EH (cell line): ENCODE results near the gene KYNU.

ENCODE experiments used
- DNase-seq: peaks from one replicate; pipeline ENCODE4 v3.0.0-alpha.2; 2015; ENCODE audit warnings: low read depth

Gene KYNU

DNA sequence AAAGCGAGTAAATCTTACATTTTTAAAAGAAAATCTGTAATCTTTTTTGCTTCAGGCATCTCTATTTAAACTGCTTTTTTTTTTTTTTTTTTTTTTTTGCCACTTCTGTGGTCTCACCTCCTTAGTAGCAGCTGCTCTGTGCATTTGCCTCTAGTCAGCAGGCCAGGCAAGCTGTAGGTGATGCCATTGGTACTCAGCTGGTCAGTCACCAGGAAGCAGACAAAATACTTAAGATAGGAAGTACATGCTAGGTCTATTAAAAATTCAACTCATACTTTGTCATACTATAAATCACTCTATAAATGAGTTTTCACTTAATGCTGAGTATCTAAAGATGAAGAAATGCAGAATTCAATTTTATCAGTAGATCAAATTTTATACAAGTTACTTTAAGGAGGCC lies 83.7 kb downstream of the KYNU start:
- DNase-seq: no peak

DNA sequence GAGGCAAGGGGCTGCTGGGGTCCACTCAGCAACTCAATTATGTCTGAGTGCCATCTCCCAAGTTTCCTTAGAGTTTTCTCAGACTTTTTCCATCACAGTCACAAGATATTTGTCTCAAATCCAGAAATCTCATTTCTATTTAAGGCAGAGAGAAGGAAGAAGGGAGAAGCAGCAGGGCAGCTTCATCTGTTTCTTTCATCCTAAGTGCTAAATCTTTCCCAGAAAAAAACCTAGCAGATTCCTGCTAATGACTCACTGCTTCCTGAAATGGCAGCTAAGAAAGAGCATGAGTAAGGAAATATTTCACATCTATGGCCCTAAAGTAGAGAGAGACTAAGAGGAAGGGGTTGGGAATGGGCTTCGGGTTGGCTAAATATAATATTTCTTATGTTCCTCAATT lies 88.0 kb downstream of the KYNU start:
- DNase-seq: peak; percentile 74

DNA sequence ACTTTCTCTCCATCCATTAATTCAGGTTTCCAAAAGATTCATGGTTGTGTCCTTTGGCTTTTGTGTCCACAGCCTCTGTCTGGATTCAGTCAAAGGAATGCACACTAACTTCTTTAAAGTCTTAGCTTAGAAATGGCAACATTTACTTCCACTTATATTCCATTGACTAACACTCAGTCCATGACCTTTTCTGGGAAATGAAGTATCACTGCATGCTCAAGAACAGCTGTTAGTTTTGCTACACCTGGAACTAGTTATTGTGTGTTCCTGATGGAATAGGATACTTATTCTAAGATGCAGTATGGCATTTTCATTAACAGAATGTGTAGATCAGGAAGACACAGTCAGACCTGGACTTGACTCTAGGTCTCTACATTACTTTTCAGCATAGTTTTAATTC lies 88.8 kb downstream of the KYNU start:
- DNase-seq: peak; percentile 31

DNA sequence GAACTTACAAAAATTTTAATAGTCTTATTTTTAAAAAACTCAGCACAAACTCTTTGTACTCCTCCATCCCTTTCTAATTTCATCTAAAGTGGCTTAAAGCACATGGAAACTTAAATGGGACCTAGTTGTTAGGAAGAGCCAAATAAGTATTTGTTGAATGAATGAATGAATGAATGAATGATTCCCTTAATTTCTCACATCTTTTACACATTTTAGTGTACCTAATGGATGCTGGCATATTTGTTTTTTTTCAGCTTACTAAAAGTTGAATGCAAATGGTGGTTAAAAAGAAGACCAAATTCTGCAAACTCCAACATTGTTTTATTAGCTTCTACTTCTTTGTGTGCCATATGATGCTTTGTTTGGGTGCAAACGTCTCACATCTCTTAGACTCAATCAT lies 89.6 kb downstream of the KYNU start:
- no peak for DNase-seq

DNA sequence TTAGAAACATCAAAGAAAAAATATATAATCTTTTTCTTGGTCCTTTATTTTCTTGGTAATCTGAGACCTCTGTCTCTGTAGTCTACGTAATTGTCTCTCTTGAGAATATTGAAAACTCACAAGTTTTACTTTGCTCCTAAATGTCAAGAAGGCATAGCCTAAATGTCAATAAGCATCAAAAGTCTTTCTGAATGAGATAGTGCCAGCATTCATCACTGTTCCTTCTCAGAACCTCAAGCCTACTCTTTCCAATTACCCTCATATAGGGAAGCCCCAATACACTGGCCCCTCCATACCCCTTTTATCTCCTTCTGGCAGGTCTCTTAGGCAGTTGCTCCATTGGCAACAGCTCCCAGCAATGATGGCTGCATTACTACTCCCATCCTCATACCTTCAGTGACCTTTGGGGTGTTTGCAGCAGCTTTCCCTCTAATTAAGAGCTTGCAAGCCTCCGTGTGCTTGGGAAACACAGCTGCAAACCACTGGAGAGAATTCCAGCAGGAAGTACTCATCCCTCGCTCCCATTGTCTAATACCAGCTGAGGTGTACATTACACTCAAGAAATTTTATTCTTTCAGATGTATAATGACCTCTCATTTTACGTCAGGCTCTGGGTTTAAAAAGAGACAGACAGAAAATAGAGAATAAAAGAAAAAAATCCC lies 95.8 kb downstream of the KYNU start:
- DNase-seq: peak; percentile 47

DNA sequence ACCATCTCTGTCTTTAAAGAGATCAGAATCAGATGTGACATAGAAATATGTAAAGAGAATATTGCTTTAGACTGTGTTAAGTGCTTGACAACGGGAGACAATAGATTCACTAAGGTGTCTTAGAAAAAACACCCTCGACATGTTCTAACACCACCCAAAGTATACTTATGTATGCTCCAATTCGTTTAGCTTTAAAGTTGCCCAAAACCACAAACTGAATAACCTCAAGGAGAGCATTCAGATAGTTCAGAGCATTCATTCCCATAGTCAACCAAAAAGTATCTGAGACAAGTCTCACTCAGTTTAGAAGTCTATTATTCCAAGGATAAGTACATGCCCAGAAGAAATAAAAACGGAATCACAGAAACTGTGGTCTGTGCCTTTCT lies 96.4 kb downstream of the KYNU start:
- no peak for DNase-seq

DNA sequence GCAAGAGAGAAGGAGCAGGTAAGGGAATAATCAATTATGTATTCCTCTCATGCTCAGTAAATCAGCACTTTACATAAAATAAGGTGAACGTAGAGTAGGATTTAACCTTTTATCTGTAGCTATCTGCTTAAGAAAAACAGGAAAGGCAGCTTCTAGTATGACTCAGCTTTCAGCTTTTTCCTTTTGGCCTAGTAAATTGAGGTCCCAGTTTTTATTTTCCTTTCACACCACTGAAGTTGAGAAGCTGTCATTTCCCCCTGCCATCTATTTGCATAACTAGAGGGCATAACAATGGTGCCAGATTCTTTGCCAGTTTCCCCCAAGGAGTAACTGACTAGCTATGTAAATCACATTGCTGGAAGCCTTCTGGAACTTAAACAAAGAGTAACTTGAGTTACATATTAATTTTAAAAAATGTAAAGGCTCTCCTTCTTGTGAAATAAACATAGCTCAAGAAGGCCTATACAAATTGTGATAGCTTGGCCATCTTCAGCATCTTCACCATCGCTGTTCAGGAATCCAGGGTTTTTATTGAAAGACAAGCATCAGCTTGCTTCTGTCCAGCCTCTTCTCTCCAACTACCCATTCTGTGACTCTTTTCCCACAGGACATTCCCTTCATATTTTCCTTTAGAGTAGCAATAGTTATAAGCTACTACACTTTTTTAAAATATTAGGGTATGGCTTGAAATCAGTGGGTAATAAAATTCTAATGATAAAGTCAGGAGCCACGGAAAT lies 97.0 kb downstream of the KYNU start:
- DNase-seq: peak; percentile 72

DNA sequence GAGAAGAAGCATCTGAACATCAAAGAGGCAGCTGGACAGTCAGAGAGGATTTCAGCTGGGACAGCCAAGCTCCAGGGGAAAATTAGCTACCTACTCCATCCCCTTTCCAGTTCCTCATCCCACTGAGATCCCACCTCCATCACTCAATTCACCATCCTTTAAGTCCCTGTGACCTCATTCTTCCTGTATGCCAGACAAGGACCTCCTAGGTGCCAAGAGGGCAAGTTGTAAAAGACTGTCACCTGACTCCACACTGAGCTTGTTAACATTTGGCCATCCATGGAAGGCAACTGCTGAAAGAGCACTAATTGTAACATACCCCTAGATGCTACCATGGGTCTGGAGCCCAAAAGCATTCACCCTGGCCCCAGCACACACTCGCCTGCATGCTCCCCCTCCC lies 97.8 kb downstream of the KYNU start:
- no peak for DNase-seq

DNA sequence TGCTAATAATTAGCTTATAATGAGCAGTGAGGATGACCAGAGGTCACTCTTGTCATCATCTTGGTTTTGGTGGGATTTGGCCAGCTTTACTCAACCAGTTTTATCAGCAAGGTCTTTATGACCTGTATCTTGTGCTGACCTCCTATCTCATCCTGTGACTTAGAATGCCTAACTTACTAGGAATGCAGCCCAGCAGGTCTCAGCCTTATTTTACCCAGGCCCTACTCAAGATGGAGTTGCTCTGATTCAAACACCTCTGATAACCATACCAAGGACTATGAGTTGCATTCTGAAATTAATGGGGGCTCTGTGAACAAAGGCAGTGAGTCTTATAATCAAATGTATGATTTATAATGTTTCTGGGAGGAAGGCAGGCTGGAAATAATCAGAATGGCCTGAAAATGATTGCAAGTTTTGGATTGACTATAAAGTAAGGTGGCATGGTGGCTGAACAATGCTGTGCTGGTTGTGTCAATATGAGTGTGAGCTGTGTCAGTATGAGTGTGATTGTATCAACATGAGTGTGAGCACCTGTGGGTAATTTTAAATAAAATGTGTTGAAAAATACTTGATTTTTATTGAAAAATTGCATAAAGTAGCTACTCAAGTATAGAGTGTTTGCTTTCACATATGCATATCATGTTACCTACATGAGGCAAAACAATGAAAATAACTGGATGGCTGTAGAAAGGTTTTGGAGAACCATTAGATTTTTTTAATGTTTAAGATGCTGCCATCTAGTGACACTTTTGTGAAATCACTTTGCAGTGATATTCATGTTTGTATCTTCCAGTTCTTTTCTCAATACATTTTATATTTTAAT lies 103.0 kb downstream of the KYNU start:
- peak; percentile 44 for DNase-seq

DNA sequence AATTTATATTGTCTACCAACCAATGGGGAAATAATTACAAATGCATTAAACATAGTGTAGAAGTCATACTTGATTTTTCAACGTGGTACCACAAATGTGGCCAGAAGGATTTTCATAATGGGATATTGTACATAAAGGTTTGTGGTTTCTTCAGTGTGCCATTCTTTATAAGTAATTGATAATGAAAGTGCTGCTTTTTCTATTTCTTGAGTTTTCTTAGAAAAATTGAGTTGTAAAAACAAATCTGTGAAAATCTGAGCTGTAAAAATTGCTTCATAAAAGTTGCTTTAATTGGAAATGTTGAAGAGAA lies 103.6 kb downstream of the KYNU start:
- no peak for DNase-seq

DNA sequence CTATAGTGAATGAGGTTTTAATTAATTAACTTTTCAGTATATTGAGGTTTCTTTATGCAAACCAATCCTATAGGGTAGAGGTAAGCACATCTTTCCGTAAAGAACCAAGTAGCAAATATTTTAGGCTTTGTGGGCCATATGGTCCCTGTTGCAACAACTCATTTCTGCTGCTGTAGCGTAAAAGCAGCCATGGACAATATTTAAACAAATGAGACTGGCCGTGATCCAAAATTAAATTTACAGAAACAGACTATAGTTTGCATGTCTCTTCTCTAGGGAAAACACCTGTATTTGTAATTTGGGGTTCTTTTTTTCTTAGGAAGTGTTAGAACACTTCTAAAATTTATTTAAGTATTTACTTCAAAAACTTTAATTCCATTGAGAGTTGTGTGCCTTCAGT lies 104.3 kb downstream of the KYNU start:
- no peak for DNase-seq

DNA sequence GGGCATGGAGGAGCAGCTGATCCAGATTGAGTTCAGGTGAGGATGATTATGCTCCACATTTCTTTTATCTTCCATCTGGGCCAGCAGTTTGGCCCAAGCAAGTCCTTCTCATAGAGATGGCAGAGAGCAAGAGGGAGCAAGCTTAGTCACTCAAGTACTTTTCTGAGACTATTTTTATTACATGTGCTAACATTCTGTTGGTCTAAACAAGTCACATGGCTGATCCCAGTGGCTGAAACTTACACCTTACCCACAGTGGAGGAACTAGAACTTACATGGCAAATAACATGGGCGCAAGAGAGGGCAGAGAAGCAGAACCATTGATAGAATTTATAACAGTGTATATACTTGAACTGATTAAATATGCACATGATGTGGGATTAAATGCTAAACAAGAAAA lies 105.7 kb downstream of the KYNU start:
- DNase-seq: no peak

DNA sequence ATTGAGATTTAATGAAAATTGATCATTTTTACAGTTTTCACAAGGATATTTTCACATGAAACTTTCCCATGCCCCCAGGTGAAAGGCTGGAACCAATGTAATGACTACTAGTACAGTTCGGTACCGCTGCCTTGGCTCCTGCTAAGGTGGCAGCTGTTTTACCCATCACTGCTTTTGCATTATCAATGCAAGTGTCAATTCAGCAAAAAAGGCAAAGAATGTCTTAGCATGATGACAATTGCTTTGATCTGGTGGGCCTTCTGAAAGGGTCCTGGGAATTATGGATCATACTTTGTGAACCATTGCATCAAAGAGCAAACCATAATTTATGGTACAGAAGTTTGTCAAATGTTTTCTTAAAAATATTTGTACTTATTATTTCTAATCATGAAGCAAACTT lies 107.2 kb downstream of the KYNU start:
- DNase-seq: no peak

DNA sequence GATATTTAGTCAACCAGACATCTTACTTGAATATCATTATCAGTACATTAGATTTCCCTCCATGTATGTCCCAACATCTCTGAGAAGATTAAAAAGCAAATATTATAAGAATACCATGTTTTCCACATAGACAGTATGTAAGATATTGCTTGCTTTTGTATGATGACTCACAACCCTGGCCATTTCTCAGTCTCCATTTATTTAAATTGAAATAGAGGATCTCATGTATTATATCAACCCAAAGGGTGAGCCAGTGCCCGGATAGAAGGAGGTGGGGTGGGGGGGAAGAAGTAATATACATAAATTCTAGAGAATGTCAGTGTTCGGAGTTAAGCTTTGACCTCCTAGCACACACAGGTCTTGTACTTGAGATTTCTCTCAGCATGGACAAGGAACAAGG lies 109.6 kb downstream of the KYNU start:
- no peak for DNase-seq

DNA sequence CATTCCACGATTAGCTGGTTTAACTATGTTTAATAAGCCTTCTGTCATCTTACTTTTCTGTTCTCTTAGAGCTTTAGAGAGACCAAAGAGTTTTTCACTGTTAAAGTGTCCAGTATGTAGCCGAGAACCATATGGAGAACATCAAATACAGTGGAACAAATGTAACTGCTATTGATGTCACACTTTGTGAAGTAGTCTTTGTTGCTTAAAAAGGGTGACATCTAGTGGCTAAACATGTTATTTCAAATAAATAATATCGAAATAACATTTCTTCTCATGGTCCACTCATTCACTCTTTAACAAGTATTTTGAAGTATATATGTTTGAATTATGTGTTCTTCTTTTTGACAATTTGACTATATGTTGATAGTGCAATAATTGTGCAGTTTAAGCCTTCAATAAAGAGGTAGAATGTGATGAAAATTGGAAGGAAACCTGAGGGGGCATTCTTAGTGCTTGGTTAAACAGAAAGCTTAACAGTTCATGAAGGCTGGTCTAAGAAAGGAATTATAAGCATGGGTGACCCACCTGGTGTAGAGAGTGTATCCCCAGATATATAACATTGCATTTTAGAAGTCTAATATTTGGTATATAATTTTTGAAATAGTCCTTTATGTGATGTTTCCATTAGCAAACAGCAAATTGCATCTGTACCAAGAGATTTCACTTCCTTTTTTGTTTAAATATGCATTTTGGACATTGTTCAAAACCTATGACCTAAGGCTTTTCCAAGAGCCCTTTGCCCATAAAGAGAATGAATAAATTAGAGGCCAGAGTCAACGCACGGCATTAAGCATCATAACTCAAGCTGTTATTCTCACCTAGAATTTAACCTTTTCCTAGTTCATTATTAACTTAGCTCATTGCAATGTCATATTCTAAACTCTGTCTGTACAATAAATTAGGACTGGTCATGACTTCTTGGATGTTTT lies 112.1 kb downstream of the KYNU start:
- peak; percentile 40 for DNase-seq

DNA sequence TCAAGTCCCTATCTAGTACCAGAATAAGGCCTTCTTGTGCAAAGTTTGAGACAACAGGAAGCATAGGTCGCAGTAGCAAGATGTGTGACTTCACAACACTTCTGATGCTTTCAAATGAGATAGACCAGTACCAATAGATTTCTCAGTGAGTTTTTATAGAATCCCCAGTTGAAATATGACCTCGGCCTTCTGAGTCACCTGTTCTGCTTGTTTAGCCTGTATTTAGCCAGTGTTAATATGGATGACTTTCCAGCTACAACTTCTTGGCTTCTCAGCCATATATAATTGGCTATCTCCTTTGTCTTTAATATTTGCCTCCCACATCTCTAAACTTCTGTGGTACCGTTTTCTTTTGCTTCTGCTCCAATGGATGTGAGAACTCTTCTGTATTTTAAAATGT lies 113.8 kb downstream of the KYNU start:
- no peak for DNase-seq

DNA sequence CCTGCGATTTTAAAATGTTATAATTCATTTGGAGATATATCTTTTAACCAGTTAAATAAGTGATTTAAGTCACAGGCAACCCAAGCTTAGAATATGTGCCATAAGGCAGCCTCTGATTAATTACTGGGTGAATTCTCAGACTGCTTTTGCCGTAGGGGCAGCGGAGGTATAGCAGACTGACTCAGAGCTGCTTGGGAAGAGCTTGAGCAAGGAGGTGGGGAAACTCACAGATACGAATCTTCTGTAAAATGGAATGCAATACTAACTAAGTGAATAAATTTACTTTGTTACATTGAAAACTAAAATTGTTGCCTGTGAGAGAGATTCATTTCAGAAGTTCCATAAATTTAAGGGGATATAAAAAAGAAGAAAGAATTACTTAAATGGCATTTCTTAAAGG lies 115.4 kb downstream of the KYNU start:
- no peak for DNase-seq

DNA sequence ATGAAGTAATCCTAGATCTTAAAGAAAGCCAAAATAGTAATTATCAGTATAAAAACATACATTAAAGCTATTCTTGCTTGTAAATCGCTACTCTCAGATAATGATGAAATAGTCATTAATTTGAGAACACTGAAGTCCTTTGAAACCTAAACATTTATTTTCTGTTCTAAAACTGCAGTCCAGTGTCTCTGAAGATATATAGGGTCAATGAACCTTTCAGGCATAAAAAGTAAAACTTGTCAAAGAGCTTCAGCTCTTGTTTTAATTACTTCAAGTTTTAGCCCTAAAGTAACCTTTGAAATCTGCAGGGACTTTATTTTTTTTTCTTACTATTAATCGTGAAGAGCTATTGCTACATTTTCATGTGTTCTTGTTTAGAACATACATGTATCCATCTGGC lies 116.3 kb downstream of the KYNU start:
- DNase-seq: no peak

DNA sequence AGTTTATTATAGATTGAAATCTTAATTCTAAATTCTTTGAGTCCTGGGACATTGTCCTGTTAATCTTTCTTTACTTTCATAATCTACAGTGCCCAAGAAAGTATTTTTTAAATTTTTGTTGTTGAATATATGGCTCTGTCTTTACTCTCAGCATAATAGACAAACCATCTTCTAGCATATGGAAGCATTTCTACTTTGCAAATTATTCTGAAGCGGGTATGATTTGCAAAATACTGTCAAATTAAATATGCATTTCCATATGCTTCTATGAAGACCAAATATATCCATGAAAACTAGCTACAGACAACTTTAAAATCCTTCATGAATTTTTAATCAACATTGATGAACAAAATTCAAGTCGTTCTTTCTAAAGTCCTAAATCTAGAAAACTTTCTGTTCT lies 117.2 kb downstream of the KYNU start:
- no peak for DNase-seq

DNA sequence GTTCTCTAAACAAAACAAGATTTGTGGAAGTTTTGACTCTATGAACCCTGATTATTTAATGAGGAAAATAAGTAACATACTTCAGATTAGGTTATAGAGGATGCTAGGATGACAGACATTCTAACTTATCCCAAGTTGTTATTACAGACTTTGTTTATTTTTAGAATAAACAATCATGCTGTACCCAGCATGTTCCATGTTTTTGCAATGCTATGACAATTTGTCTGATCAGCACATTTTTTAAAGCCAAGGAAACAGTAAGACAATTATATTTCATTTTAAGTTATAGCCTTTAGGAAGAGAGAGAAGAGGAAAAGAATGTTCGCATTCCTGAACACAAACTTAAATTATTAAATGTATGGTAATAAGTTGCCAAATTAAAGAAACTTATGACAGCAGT lies 119.8 kb downstream of the KYNU start:
- DNase-seq: no peak

DNA sequence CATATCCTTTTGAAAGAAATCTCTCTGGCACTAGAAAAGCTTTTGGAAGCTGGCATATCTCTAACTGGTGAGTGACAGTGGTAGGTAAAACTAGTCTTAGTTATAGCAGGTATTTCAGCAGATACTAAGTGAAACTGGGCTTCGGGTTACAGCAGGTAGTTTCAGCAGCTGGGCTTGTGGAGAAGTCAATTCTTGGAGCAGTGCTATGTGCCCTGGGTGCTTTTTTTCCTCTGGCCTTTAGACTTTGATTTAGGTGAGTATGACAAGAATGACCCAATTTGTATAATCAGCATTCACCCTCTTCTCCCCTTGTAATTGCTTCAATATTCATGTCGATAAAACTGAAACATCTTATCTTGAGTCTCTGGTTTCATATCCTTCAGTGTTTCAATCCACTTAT lies 123.1 kb downstream of the KYNU start:
- DNase-seq: no peak

DNA sequence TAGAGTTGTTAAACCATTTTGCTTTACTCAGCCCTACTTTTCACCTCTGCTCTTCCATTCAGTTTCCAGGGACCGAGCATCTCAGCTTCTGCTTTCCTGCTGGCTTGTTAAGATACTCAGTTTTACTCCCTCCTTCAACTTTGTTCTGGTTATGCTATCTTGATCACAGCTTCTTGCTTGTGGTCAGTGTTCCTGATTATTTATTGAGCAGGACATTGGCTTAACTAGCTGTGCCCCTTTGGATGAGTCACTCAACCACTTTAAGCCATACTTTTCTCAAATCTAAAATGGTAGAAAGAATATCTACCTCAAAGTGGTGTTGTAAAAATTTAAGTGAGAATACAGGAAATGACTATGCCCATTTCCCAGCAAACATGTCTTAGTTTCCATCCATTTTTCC lies 124.0 kb downstream of the KYNU start:
- DNase-seq: no peak
